Measurements from ENCODE around the gene MAP3K5. TPM values are rescaled to one million over a fixed set of nuclear protein-coding genes. Genes with fewer than 3 reads are reported as not detected.

The MAP3K5 gene
- total RNA-seq, 5 donors from 2014 or later (not counting 1 experiment from before 2014, with no cell fraction given), result 17.8 to 29.2 (median 20.6) TPM

DNA sequence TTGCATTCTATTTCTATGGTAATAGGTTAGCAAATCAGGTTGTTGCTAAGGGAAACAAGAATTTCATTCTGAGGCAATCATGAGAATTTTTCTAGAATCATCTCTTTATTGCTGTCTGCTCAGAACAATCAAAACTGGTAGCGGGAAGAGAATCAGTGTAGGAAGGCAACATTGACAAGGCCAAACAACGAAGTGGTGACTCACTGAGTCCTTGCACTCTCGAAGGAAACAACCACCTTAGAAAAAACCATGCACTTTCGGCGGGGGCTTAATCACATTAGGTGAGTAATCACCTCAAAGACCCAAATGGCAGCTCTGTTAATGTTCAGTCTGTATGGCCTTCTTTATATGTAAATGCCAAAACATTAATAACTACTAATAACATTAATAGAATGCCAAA, 163.3 kb downstream of the MAP3K5 start:
- Mint-ChIP-seq H3K27me3 (no peaks in the 10 kb centered on the region), H3K4me3 (no peak overlapping the region), H3K4me1 (no peaks in the 10 kb centered on the region), H3K36me3 (peaks cover 37% of the 10 kb centered on the region), H3K27ac (no peak overlapping the region), H3K9me3 (no peaks in the 10 kb centered on the region)
- ChIA-PET POLR2A (no interaction called here), CTCF (no interaction called here)
- no peak overlapping the region for H3K4me3 ChIP-seq (ENCODE audit: control insufficient read depth in 1 of 2, extremely low read depth in 1 of 2, low read length in 1 of 2)
- no peaks in the 10 kb centered on the region for H3K4me1 ChIP-seq (ENCODE audit: control insufficient read depth in 1 of 2, extremely low read depth in 1 of 2, insufficient read depth in 2 of 2, low read length in 2 of 2)
- DNase-seq (no peak), ATAC-seq (replicated peaks in 1 of 4) (no peak)
- H3K27ac ChIP-seq (ENCODE audit: low read length), result no peak overlapping the region
- 73% methylated on average over 2 of the region's 5 CpGs for WGBS (ENCODE audit: insufficient coverage)
- no peaks in the 10 kb centered on the region for H3K9me3 ChIP-seq
- H3K36me3 ChIP-seq (ENCODE audit: control insufficient read depth in 2 of 2, extremely low read depth in 1 of 2, insufficient read depth in 1 of 2, low read length in 1 of 2), result peaks cover 0 to 29% of the 10 kb centered on the region in 2 donors
- H3K27me3 ChIP-seq (replicated peaks in 1 of 2; ENCODE audit: control insufficient read depth in 2 of 2, extremely low read depth in 1 of 2, insufficient read depth in 2 of 2, low read length in 1 of 2), result no peaks in the 10 kb centered on the region

DNA sequence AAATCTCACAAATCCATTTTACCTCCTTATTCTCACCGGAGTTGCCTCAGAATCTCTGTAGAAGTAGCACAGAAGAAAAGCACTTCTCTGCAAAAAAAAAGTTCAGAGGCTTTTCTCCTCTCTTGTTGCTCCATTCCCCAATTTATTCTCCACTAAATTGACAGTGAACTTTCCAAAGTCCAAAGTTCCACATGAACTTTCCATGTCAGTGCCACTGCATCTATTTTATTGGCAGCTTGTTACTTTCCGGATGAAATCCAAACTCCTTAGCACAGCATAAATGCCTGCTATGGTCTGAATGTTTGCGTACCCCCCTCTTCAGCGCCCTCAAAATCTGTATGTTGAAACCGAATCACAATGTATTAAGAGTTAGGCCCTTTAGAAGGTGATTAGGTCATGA, 165.1 kb downstream of the MAP3K5 start:
- 100% methylated on average over 4 of the region's 5 CpGs for WGBS (ENCODE audit: insufficient coverage)
- no peak overlapping the region for H3K4me3 ChIP-seq (ENCODE audit: control insufficient read depth in 1 of 2, extremely low read depth in 1 of 2, low read length in 1 of 2)
- CTCF ChIA-PET, result interaction anchor here in 1 of 2 donors (1.4 kb wide), 1 partner anchor 17 kb away, joined by 4 read pairs; no protein-coding TSS in a partner anchor
- no peak for ATAC-seq (replicated peaks in 1 of 4)
- H3K4me3 Mint-ChIP-seq, result no peak overlapping the region
- H3K4me1 ChIP-seq (ENCODE audit: control insufficient read depth in 1 of 2, extremely low read depth in 1 of 2, insufficient read depth in 2 of 2, low read length in 2 of 2), result no peaks in the 10 kb centered on the region
- POLR2A ChIA-PET, result interaction anchor here in 1 of 2 donors (0.6 to 0.7 kb wide), 2 partner anchors 17 to 41 kb away, joined by 3 to 5 read pairs; no protein-coding TSS in a partner anchor
- H3K9me3 ChIP-seq, result no peaks in the 10 kb centered on the region
- no peaks in the 10 kb centered on the region for H3K9me3 Mint-ChIP-seq
- H3K4me1 Mint-ChIP-seq, result no peaks in the 10 kb centered on the region
- peaks cover 47% of the 10 kb centered on the region for H3K36me3 Mint-ChIP-seq
- no peak overlapping the region for H3K27ac ChIP-seq (ENCODE audit: low read length)
- no peaks in the 10 kb centered on the region for H3K27me3 ChIP-seq (replicated peaks in 1 of 2; ENCODE audit: control insufficient read depth in 2 of 2, extremely low read depth in 1 of 2, insufficient read depth in 2 of 2, low read length in 1 of 2)
- H3K27ac Mint-ChIP-seq, result no peak overlapping the region
- peaks cover 0 to 33% of the 10 kb centered on the region in 2 donors for H3K36me3 ChIP-seq (ENCODE audit: control insufficient read depth in 2 of 2, extremely low read depth in 1 of 2, insufficient read depth in 1 of 2, low read length in 1 of 2)
- no peak for DNase-seq
- no peaks in the 10 kb centered on the region for H3K27me3 Mint-ChIP-seq

- H3K27ac ChIP-seq (ENCODE audit: low read length), result no peak overlapping the region
- ChIA-PET CTCF (interaction anchor here in 1 of 2 donors (1.2 kb wide), 1 partner anchor 19 kb away, joined by 3 read pairs; no protein-coding TSS in a partner anchor), POLR2A (interaction anchor here in 1 of 2 donors (0.5 to 0.6 kb wide), 2 partner anchors 9 to 482 kb away, joined by 3 read pairs; no protein-coding TSS in a partner anchor)
- H3K4me3 ChIP-seq (ENCODE audit: control insufficient read depth in 1 of 2, extremely low read depth in 1 of 2, low read length in 1 of 2), result no peak overlapping the region
- no peaks in the 10 kb centered on the region for H3K4me1 Mint-ChIP-seq
- H3K4me1 ChIP-seq (ENCODE audit: control insufficient read depth in 1 of 2, extremely low read depth in 1 of 2, insufficient read depth in 2 of 2, low read length in 2 of 2), result no peaks in the 10 kb centered on the region
- ATAC-seq (replicated peaks in 1 of 4) (no peak), DNase-seq (no peak)
- no peak overlapping the region for H3K4me3 Mint-ChIP-seq
- no peaks in the 10 kb centered on the region for H3K9me3 ChIP-seq
- no peaks in the 10 kb centered on the region for H3K9me3 Mint-ChIP-seq
- H3K27me3 Mint-ChIP-seq, result no peaks in the 10 kb centered on the region
- peaks cover 47% of the 10 kb centered on the region for H3K36me3 Mint-ChIP-seq
- whole genome bisulfite sequencing (ENCODE audit: insufficient coverage), result no CpG with 5 or more reads among the region's 1 CpG
- no peak overlapping the region for H3K27ac Mint-ChIP-seq
- H3K36me3 ChIP-seq (ENCODE audit: control insufficient read depth in 2 of 2, extremely low read depth in 1 of 2, insufficient read depth in 1 of 2, low read length in 1 of 2), result peaks cover 0 to 35% of the 10 kb centered on the region in 2 donors
- H3K27me3 ChIP-seq (replicated peaks in 1 of 2; ENCODE audit: control insufficient read depth in 2 of 2, extremely low read depth in 1 of 2, insufficient read depth in 2 of 2, low read length in 1 of 2), result no peaks in the 10 kb centered on the region
Observed at GRCh38 chr6:136625293-136625692, 167.0 kb downstream of the MAP3K5 start.

- no peaks in the 10 kb centered on the region for H3K4me1 ChIP-seq (ENCODE audit: control insufficient read depth in 1 of 2, extremely low read depth in 1 of 2, insufficient read depth in 2 of 2, low read length in 2 of 2)
- H3K27ac ChIP-seq (ENCODE audit: low read length), result no peak overlapping the region
- H3K36me3 ChIP-seq (ENCODE audit: control insufficient read depth in 2 of 2, extremely low read depth in 1 of 2, insufficient read depth in 1 of 2, low read length in 1 of 2), result peaks cover 0 to 34% of the 10 kb centered on the region in 2 donors
- DNase-seq (no peak), ATAC-seq (replicated peaks in 1 of 4) (no peak)
- Mint-ChIP-seq H3K4me1 (no peaks in the 10 kb centered on the region), H3K27me3 (no peaks in the 10 kb centered on the region), H3K4me3 (no peak overlapping the region), H3K9me3 (no peaks in the 10 kb centered on the region), H3K27ac (no peak overlapping the region), H3K36me3 (peaks cover 49% of the 10 kb centered on the region)
- no peak overlapping the region for H3K4me3 ChIP-seq (ENCODE audit: control insufficient read depth in 1 of 2, extremely low read depth in 1 of 2, low read length in 1 of 2)
- no peaks in the 10 kb centered on the region for H3K27me3 ChIP-seq (replicated peaks in 1 of 2; ENCODE audit: control insufficient read depth in 2 of 2, extremely low read depth in 1 of 2, insufficient read depth in 2 of 2, low read length in 1 of 2)
- ChIA-PET POLR2A (no interaction called here), CTCF (no interaction called here)
- H3K9me3 ChIP-seq, result no peaks in the 10 kb centered on the region
Observed at GRCh38 chr6:136624347-136624746, 167.9 kb downstream of the MAP3K5 start.

DNA sequence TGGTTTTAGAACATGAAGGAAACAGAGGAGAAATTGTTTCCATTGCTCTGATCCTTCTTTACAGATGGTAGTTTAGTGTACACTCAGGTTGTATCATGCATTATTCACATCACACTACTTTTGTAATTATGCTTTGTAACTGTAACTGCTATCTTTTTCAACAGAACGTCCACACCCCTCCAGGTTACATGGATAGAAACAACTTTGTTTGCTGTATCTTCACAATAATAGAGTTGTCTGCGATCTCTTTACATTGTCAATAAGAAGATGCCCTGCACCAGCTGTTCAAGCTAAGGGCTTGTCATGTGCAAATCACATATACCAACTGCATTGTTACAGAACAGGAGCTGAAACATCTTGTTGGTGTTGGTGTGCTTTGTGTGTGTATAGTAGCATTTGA, 174.2 kb downstream of the MAP3K5 start:
- ATAC-seq (replicated peaks in 1 of 4) (no peak), DNase-seq (no peak)
- Histone ChIP-seq H3K27ac (ENCODE audit: low read length) (no peak overlapping the region), H3K4me1 (ENCODE audit: control insufficient read depth in 1 of 2, extremely low read depth in 1 of 2, insufficient read depth in 2 of 2, low read length in 2 of 2) (no peaks in the 10 kb centered on the region), H3K36me3 (ENCODE audit: control insufficient read depth in 2 of 2, extremely low read depth in 1 of 2, insufficient read depth in 1 of 2, low read length in 1 of 2) (peaks cover 0 to 45% of the 10 kb centered on the region in 2 donors), H3K9me3 (no peaks in the 10 kb centered on the region), H3K4me3 (ENCODE audit: control insufficient read depth in 1 of 2, extremely low read depth in 1 of 2, low read length in 1 of 2) (no peak overlapping the region), H3K27me3 (replicated peaks in 1 of 2; ENCODE audit: control insufficient read depth in 2 of 2, extremely low read depth in 1 of 2, insufficient read depth in 2 of 2, low read length in 1 of 2) (no peaks in the 10 kb centered on the region)
- no CpG with 5 or more reads among the region's 2 CpGs for WGBS (ENCODE audit: insufficient coverage)
- Mint-ChIP-seq H3K4me1 (no peaks in the 10 kb centered on the region), H3K27ac (no peak overlapping the region), H3K9me3 (no peaks in the 10 kb centered on the region), H3K27me3 (no peaks in the 10 kb centered on the region), H3K4me3 (no peak overlapping the region), H3K36me3 (peaks cover 54% of the 10 kb centered on the region)
- ChIA-PET CTCF (interaction anchor here in 1 of 2 donors (0.7 kb wide), 1 partner anchor 26 kb away, joined by 3 read pairs; no protein-coding TSS in a partner anchor), POLR2A (no interaction called here)

GRCh38 chr6:136616527-136616926, 175.8 kb downstream of the MAP3K5 start:
- H3K4me3 Mint-ChIP-seq, result no peak overlapping the region
- H3K9me3 Mint-ChIP-seq, result no peaks in the 10 kb centered on the region
- Histone ChIP-seq H3K4me3 (ENCODE audit: control insufficient read depth in 1 of 2, extremely low read depth in 1 of 2, low read length in 1 of 2) (no peak overlapping the region), H3K27ac (ENCODE audit: low read length) (no peak overlapping the region), H3K27me3 (replicated peaks in 1 of 2; ENCODE audit: control insufficient read depth in 2 of 2, extremely low read depth in 1 of 2, insufficient read depth in 2 of 2, low read length in 1 of 2) (no peaks in the 10 kb centered on the region), H3K4me1 (ENCODE audit: control insufficient read depth in 1 of 2, extremely low read depth in 1 of 2, insufficient read depth in 2 of 2, low read length in 2 of 2) (no peaks in the 10 kb centered on the region), H3K9me3 (no peaks in the 10 kb centered on the region), H3K36me3 (ENCODE audit: control insufficient read depth in 2 of 2, extremely low read depth in 1 of 2, insufficient read depth in 1 of 2, low read length in 1 of 2) (peaks cover 0 to 38% of the 10 kb centered on the region in 2 donors)
- no peak for DNase-seq
- H3K4me1 Mint-ChIP-seq, result no peaks in the 10 kb centered on the region
- ChIA-PET POLR2A (no interaction called here), CTCF (interaction anchor here in 1 of 2 donors (0.6 kb wide), 1 partner anchor 948 kb away, joined by 5 read pairs; no protein-coding TSS in a partner anchor)
- ATAC-seq (replicated peaks in 1 of 4), result no peak
- peaks cover 49% of the 10 kb centered on the region for H3K36me3 Mint-ChIP-seq
- no peak overlapping the region for H3K27ac Mint-ChIP-seq
- no peaks in the 10 kb centered on the region for H3K27me3 Mint-ChIP-seq
- WGBS (ENCODE audit: insufficient coverage), result no CpG with 5 or more reads among the region's 3 CpGs
